Measurements from ENCODE around the gene IGSF21. TPM values are rescaled to one million over a fixed set of nuclear protein-coding genes. Genes with fewer than 3 reads are reported as not detected.
"Not testable (repeated sequence)": the region's sequence is repeated elsewhere in the genome, so short reads cannot be mapped to it uniquely, and the experiment has no call there.

IGSF21 gene
- total RNA-seq, 1 donor from 2014 or later, result not detected

GRCh38 chr1:18414321-18414720 lies 306.7 kb downstream of the IGSF21 start:
- TF ChIP-seq, protein P1, sequence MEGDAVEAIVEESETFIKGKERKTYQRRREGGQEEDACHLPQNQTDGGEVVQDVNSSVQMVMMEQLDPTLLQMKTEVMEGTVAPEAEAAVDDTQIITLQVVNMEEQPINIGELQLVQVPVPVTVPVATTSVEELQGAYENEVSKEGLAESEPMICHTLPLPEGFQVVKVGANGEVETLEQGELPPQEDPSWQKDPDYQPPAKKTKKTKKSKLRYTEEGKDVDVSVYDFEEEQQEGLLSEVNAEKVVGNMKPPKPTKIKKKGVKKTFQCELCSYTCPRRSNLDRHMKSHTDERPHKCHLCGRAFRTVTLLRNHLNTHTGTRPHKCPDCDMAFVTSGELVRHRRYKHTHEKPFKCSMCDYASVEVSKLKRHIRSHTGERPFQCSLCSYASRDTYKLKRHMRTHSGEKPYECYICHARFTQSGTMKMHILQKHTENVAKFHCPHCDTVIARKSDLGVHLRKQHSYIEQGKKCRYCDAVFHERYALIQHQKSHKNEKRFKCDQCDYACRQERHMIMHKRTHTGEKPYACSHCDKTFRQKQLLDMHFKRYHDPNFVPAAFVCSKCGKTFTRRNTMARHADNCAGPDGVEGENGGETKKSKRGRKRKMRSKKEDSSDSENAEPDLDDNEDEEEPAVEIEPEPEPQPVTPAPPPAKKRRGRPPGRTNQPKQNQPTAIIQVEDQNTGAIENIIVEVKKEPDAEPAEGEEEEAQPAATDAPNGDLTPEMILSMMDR (IDR thresholded peaks at IDR 0.05; ENCODE audit: insufficient read depth, low read length, severe bottlenecking), result no peak
- Histone ChIP-seq H3K27me3 (ENCODE audit: control insufficient read depth, insufficient read depth, low read length) (no peaks in the 10 kb centered on the region), H3K36me3 (ENCODE audit: control insufficient read depth, insufficient read depth, low read length) (no peaks in the 10 kb centered on the region), H3K4me3 (ENCODE audit: low read depth, low read length) (no peak overlapping the region)
- FAIRE-seq (no peak), DNase-seq (ENCODE audit: low read depth) (no peak)

GRCh38 chr1:18414872-18415447 lies 307.4 kb downstream of the IGSF21 start:
- H3K4me3 ChIP-seq (ENCODE audit: low read depth, low read length), result no peak overlapping the region
- no peak for FAIRE-seq
- no peak for DNase-seq (ENCODE audit: low read depth)

GRCh38 chr1:18415448-18416027 lies 307.9 kb downstream of the IGSF21 start:
- no peak for FAIRE-seq

More at GRCh38 chr1:18414872-18415447, 307.4 kb downstream of the IGSF21 start:
- Histone ChIP-seq H3K27me3 (ENCODE audit: control insufficient read depth, insufficient read depth, low read length) (no peaks in the 10 kb centered on the region), H3K36me3 (ENCODE audit: control insufficient read depth, insufficient read depth, low read length) (no peaks in the 10 kb centered on the region)
- TF ChIP-seq, protein P1 (IDR thresholded peaks at IDR 0.05; ENCODE audit: insufficient read depth, low read length, severe bottlenecking), result no peak

DNA sequence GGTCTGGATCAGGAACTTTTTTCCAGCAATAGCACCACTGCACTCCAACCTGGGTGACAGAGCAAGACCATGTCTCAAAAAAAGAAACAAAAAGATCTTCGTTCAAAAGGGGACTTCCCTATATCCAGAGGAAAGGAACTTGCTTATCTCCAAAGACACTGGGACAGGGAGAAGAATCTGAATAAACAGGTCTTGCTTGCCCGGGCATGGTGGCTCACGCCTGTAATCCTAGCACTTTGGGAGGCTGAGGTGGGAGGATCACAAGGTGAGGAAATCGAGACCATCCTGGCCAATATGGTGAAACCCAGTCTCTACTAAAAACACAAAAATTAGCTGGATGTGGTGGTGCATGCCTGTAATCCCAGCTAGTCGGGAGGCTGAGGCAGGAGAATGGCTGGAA lies 308.5 kb downstream of the IGSF21 start:
- H3K27me3 ChIP-seq (ENCODE audit: control insufficient read depth, insufficient read depth, low read length); FAIRE-seq; H3K4me3 ChIP-seq (ENCODE audit: low read depth, low read length); DNase-seq (ENCODE audit: low read depth); H3K36me3 ChIP-seq (ENCODE audit: control insufficient read depth, insufficient read depth, low read length): not testable (repeated sequence)

More at GRCh38 chr1:18415448-18416027, 307.9 kb downstream of the IGSF21 start:
- H3K4me3 ChIP-seq (ENCODE audit: low read depth, low read length), result no peak overlapping the region
- H3K36me3 ChIP-seq (ENCODE audit: control insufficient read depth, insufficient read depth, low read length), result no peaks in the 10 kb centered on the region
- no peak for DNase-seq (ENCODE audit: low read depth)
- TF ChIP-seq, protein P1 (IDR thresholded peaks at IDR 0.05; ENCODE audit: insufficient read depth, low read length, severe bottlenecking), result no peak
- no peaks in the 10 kb centered on the region for H3K27me3 ChIP-seq (ENCODE audit: control insufficient read depth, insufficient read depth, low read length)

GRCh38 chr1:18417316-18418269 lies 310.0 kb downstream of the IGSF21 start:
- Histone ChIP-seq H3K36me3 (ENCODE audit: control insufficient read depth, insufficient read depth, low read length) (no peaks in the 10 kb centered on the region), H3K27me3 (ENCODE audit: control insufficient read depth, insufficient read depth, low read length) (no peaks in the 10 kb centered on the region), H3K4me3 (ENCODE audit: low read depth, low read length) (no peak overlapping the region)
- TF ChIP-seq, protein P1 (IDR thresholded peaks at IDR 0.05; ENCODE audit: insufficient read depth, low read length, severe bottlenecking), result no peak
- no peak for DNase-seq (ENCODE audit: low read depth)
- no peak for FAIRE-seq
